Nucleus accumbens (tissue), 56 donors: ENCODE results near the gene PTP4A2.
"Not testable (repeated sequence)": the region's sequence is repeated elsewhere in the genome, so short reads cannot be mapped to it uniquely, and the experiment has no call there.

Source experiments
- DNase-seq, 56 donors: peaks; one replicate each; lab custom pipeline; 2025; lab: John Stamatoyannopoulos, UW

PTP4A2 gene

GRCh38 chr1:31926853-31927660 is 11.1 kb downstream of the PTP4A2 start:
- DNase-seq = no peak

- no peak for DNase-seq
Observed at GRCh38 chr1:31926252-31926651, 11.9 kb downstream of the PTP4A2 start.

GRCh38 chr1:31925824-31926223 is 12.3 kb downstream of the PTP4A2 start:
- DNase-seq = not testable (repeated sequence)

- DNase-seq = no peak
Observed at GRCh38 chr1:31924839-31925238, 13.3 kb downstream of the PTP4A2 start.

GRCh38 chr1:31923901-31924535 is 14.2 kb downstream of the PTP4A2 start:
- peak in 7 of 56 donors; percentile 8 to 37 (median 14) for DNase-seq

- no peak for DNase-seq
Observed at GRCh38 chr1:31920956-31921355, 17.2 kb downstream of the PTP4A2 start.

- no peak for DNase-seq
Observed at GRCh38 chr1:31919591-31919990, 18.6 kb downstream of the PTP4A2 start.

- no peak for DNase-seq
Observed at GRCh38 chr1:31915438-31915837, 22.7 kb downstream of the PTP4A2 start.

- DNase-seq = no peak
Observed at GRCh38 chr1:31913968-31914367, 24.2 kb downstream of the PTP4A2 start.

- DNase-seq = no peak
Observed at GRCh38 chr1:31912839-31913239, 25.3 kb downstream of the PTP4A2 start.

GRCh38 chr1:31911994-31912780 is 26.0 kb downstream of the PTP4A2 start:
- DNase-seq = no peak

- no peak for DNase-seq
Observed at GRCh38 chr1:31910933-31911332, 27.2 kb downstream of the PTP4A2 start.

- DNase-seq = no peak
Observed at GRCh38 chr1:31909691-31910090, 28.5 kb downstream of the PTP4A2 start.

- no peak for DNase-seq
Observed at GRCh38 chr1:31906557-31906956, 31.6 kb downstream of the PTP4A2 start.

- DNase-seq = no peak
Observed at GRCh38 chr1:31905681-31906080, 32.5 kb downstream of the PTP4A2 start.

- no peak for DNase-seq
Observed at GRCh38 chr1:31905093-31905509, 33.1 kb downstream of the PTP4A2 start.

- DNase-seq = no peak
Observed at GRCh38 chr1:31904339-31905092, 33.7 kb downstream of the PTP4A2 start.

GRCh38 chr1:31902510-31902860 is 35.7 kb downstream of the PTP4A2 start:
- DNase-seq = no peak

- no peak for DNase-seq
Observed at GRCh38 chr1:31901838-31902509, 36.2 kb downstream of the PTP4A2 start.

GRCh38 chr1:31900790-31901189 is 37.4 kb downstream of the PTP4A2 start:
- no peak for DNase-seq
